Esophagus squamous epithelium (tissue), 5 donors: ENCODE results near the gene N4BP3. TPM values are rescaled to one million over a fixed set of nuclear protein-coding genes. Genes with fewer than 3 reads are reported as not detected.

Experiments used
- DNase-seq: peaks from one replicate; lab custom pipeline; 2025; lab: John Stamatoyannopoulos, UW
- H3K27ac ChIP-seq, 4 donors: fragments of 200-600 bp; sonication (generic); one replicate each; pipeline ENCODE4 v1.5.1; 2016 to 2019; ENCODE audit warnings: mild to moderate bottlenecking in 1 of 4
- H3K27me3 ChIP-seq, 4 donors: fragments of 200-600 bp; sonication (generic); 1 replicate in 3 of 4; 2 replicates in 1 of 4; pipeline versions ENCODE4 v1.5.1 to v1.6.0; 2017 to 2021; ENCODE audit warnings: antibody characterized with exemption in 1 of 4
- H3K36me3 ChIP-seq, 3 donors: fragments of 200-600 bp; sonication (generic); one replicate each; pipeline ENCODE4 v1.5.1; 2016 to 2019
- H3K4me1 ChIP-seq, 3 donors: fragments of 200-600 bp; sonication (generic); one replicate each; pipeline ENCODE4 v1.5.1; 2017 to 2019
- H3K4me3 ChIP-seq, 4 donors: fragments of 200-600 bp; sonication (generic); 1 replicate in 3 of 4; 2 replicates in 1 of 4; pipeline ENCODE4 v1.5.1; 2016 to 2019; ENCODE audit warnings: mild to moderate bottlenecking in 2 of 4, moderate library complexity in 1 of 4
- H3K9me3 ChIP-seq, 3 donors: fragments of 200-600 bp; sonication (generic); one replicate each; pipeline ENCODE4 v1.5.1; 2016 to 2019
- CTCF ChIP-seq, 6 experiments: fragments of 450-650 bp in 4 of 6; fragments of 200-600 bp in 2 of 6; sonication (generic) in 2 of 6; IDR thresholded peaks; one replicate each; pipeline ENCODE4 v1.5.1; 2016 to 2019; ENCODE audit warnings: antibody characterized with exemption in 6 of 6, mild to moderate bottlenecking in 4 of 6, moderate library complexity in 4 of 6
- POLR2A ChIP-seq, 4 donors: fragments of 450-650 bp; IDR thresholded peaks; one replicate each; pipeline ENCODE4 v1.6.1; 2017; ENCODE audit warnings: antibody characterized with exemption in 4 of 4, mild to moderate bottlenecking in 4 of 4, moderate library complexity in 3 of 4
- WGBS, 2 donors: methylation state at CpG; one replicate each; pipeline ENCODE4 v1.1.5; 2018; 5-methylcytosine and 5-hydroxymethylcytosine counted together
- intact Hi-C: fragments of 100-400 bp; cut with DNase I; formaldehyde crosslinking; loops from one replicate; pipeline ENCODE4 v1.15.0; 2022
- total RNA-seq, 4 donors: library from RNA; depleted of rRNA; stranded (reverse); fragments of >200 nt; gene quantifications; one replicate each; pipeline ENCODE4 v1.1.0, GENCODE V29; 2016
- donor health status: DM: yes; HTN: yes; CAD: no.

N4BP3 gene
- total RNA-seq, 4 donors from 2014 or later: 14.0 to 32.6 (median 16.1) TPM

- TF ChIP-seq CTCF (IDR thresholded peaks at IDR 0.05): no peak
- TF ChIP-seq POLR2A (IDR thresholded peaks at IDR 0.05): no peak
- DNase-seq: no peak
- no peak overlapping the region for H3K4me3 ChIP-seq
- H3K27me3 ChIP-seq: no peaks in the 10 kb centered on the region
- WGBS, 2 donors: 75 to 80% methylated on average over 9 of the region's 9 CpGs
- peaks cover 0 to 11% (median 0%) of the 10 kb centered on the region in 3 donors for H3K4me1 ChIP-seq
- no peak overlapping the region for H3K27ac ChIP-seq
- H3K36me3 ChIP-seq: no peaks in the 10 kb centered on the region
- intact Hi-C loops: no loop called here
- H3K9me3 ChIP-seq: peaks cover 0 to 9% (median 0%) of the 10 kb centered on the region in 3 donors
Measured at GRCh38 chr5:178094345-178094744, 19.0 kb upstream of the N4BP3 start.

DNA sequence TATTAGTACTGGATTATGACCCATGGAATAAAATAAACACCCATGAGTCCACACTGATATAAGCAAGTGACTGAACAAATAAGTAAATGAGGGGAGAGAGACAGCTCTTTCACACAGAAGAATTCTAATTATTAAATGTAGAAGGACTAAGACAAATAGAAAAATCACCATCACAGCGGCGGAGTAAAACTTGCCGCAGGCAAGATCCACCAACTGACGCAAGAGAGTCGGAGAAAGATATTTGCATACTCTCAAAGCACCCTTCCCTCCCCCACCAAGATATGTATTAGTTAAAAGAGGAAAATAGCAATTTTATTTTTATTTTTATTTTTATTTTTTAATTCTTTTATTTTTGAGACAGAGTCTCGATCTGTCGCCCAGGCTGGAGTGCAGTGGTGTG lies 14.6 kb upstream of the N4BP3 start:
- no peaks in the 10 kb centered on the region for H3K9me3 ChIP-seq
- no peak for DNase-seq
- H3K27me3 ChIP-seq: no peaks in the 10 kb centered on the region
- intact Hi-C loops: no loop called here
- H3K4me3 ChIP-seq: no peak overlapping the region
- no peak overlapping the region for H3K27ac ChIP-seq
- TF ChIP-seq POLR2A (IDR thresholded peaks at IDR 0.05): no peak
- TF ChIP-seq CTCF (IDR thresholded peaks at IDR 0.05): no peak
- H3K4me1 ChIP-seq: peaks cover 0 to 13% (median 0%) of the 10 kb centered on the region in 3 donors
- no peaks in the 10 kb centered on the region for H3K36me3 ChIP-seq
- 87 to 91% methylated on average over 7 of the region's 7 CpGs for WGBS, 2 donors

DNA sequence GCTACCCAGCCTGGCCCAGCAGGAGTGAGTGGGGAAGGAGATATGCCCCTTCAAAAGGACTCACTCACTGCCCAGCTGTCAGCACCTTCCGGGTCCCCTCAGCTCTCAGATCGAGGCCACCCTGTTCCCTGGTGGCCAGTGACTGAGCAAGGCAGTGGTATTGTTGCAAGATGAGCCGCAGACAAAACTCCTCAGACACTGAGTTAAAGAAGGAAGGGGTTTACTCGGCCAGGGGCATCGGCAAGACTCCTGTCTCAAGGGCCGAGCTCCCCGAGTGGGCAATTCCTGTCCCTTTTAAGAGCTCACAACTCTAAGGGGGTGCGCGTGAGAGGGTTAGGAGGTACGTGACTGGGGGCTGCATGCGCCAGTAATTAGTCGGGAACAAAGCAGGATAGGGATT lies 9.7 kb upstream of the N4BP3 start:
- H3K9me3 ChIP-seq: no peaks in the 10 kb centered on the region
- H3K36me3 ChIP-seq: no peaks in the 10 kb centered on the region
- H3K4me3 ChIP-seq: no peak overlapping the region
- peak overlapping the region in 2 of 4 donors; percentile 73 to 74 for H3K27ac ChIP-seq
- DNase-seq: no peak
- H3K4me1 ChIP-seq: peaks cover 10 to 60% (median 14%) of the 10 kb centered on the region in 3 donors
- intact Hi-C loops: no loop called here
- no peaks in the 10 kb centered on the region for H3K27me3 ChIP-seq
- no peak for TF ChIP-seq CTCF (IDR thresholded peaks at IDR 0.05)
- 90 to 91% methylated on average over 9 to 12 of the region's 12 CpGs for WGBS, 2 donors

DNA sequence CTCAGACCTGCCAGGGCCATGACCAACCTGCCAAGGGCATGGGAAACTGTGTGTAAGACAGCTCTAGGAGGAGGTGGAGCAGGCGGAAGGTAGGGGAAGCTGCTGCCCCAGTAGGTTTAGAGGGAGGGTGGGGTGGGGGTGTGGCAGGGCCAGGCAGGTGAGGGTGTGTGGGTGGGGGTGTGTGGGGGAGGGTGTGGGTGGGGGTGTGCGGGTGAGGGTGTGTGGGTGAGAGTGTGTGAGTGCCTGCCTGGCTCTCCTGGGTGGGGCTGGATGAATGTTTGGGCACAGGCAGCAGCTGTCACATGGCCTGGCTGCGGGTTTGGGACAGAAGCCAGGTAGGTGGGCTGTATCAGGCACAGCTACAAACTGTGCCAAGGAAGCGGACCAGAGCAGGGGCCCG lies 8.8 kb upstream of the N4BP3 start:
- Histone ChIP-seq H3K27me3 (no peaks in the 10 kb centered on the region), H3K9me3 (no peaks in the 10 kb centered on the region), H3K27ac (peak overlapping the region in 3 of 4 donors; percentile 26 to 74 (median 73)), H3K36me3 (no peaks in the 10 kb centered on the region), H3K4me3 (no peak overlapping the region), H3K4me1 (peaks cover 19 to 69% (median 20%) of the 10 kb centered on the region in 3 donors)
- WGBS, 2 donors: 27 to 56% methylated on average over 2 to 3 of the region's 5 CpGs
- intact Hi-C loops: no loop called here
- no peak for DNase-seq
- TF ChIP-seq POLR2A (IDR thresholded peaks at IDR 0.05) (no peak), CTCF (IDR thresholded peaks at IDR 0.05) (no peak)

DNA sequence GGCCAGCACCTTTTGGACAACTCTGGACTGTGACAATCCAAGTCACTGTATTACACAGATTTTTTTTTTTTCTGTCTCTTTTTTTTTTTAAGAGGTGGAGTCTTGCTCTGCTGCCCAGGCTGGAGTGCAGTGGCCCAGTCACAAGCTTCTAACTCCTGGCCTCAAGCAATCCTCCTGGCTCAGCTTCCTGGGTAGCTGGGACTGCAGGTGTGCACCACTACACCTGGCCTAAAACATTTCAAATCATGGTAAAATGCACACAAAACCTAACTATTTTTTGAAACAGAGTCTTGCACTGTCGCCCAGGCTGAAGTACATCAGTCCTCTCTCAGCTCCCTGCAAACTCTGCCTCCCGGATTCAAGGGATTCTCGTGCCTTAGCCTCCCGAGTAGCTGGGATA lies 7.2 kb upstream of the N4BP3 start:
- no peak for DNase-seq
- H3K4me3 ChIP-seq: no peak overlapping the region
- peak overlapping the region in 2 of 4 donors; percentile 73 to 80 for H3K27ac ChIP-seq

More for the DNA sequence above, 7.2 kb upstream of the N4BP3 start:
- Histone ChIP-seq H3K36me3 (no peaks in the 10 kb centered on the region), H3K27me3 (peaks cover 0 to 5% (median 0%) of the 10 kb centered on the region in 4 donors), H3K4me1 (peaks cover 19 to 74% (median 20%) of the 10 kb centered on the region in 3 donors), H3K9me3 (no peaks in the 10 kb centered on the region)
- WGBS, 2 donors: 67 to 75% methylated on average over 4 of the region's 4 CpGs
- no peak for TF ChIP-seq POLR2A (IDR thresholded peaks at IDR 0.05)
- no peak for TF ChIP-seq CTCF (IDR thresholded peaks at IDR 0.05)
- intact Hi-C loops: no loop called here
